ENCODE results near the gene EPM2A. TPM values are rescaled to one million over a fixed set of nuclear protein-coding genes. Genes with fewer than 3 reads are reported as not detected.

Gene EPM2A
- total RNA-seq, 1 experiment from 2014 or later, result 6.4 TPM

DNA sequence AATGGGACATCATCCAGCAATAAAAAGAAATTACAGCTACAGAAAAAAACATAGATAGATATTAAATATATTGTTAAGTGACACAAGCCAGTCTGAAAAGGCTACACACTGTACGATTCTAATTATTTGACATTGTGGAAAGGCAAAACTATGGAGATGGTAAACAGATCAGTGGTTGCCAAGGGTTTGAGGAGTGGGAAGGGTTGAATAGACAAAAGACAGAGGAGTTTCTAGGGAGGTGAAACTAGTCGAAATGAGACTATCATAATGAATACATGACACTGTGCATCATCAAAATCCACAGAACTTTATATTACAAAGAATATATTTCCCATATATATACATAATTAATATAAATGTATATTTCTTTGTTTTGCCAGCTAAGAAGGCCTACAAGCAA, 9.8 kb downstream of the EPM2A start:
- Histone ChIP-seq H3K9ac (ENCODE audit: low read length) (no peak overlapping the region), H3K27ac (ENCODE audit: low read depth, low read length) (no peak overlapping the region), H3K4me1 (ENCODE audit: control insufficient read depth in 1 of 2, insufficient read depth in 2 of 2, low read length in 2 of 2) (no peaks in the 10 kb centered on the region), H3K9me2 (ENCODE audit: insufficient read depth) (no peaks in the 10 kb centered on the region), H3K36me3 (ENCODE audit: control insufficient read depth in 1 of 2, insufficient read depth in 2 of 2, low read length in 2 of 2) (no peaks in the 10 kb centered on the region), H4K20me1 (ENCODE audit: insufficient read depth) (no peaks in the 10 kb centered on the region), H3K27me3 (ENCODE audit: insufficient read depth, low read length) (no peaks in the 10 kb centered on the region), H3K4me3 (replicated peaks in 1 of 2; ENCODE audit: low read depth in 1 of 2, low read length in 2 of 2) (no peak overlapping the region), H3K79me2 (ENCODE audit: insufficient read depth, low read length) (no peaks in the 10 kb centered on the region), H2AFZ (ENCODE audit: low read depth, low read length, poor library complexity, severe bottlenecking) (no peak overlapping the region), H3K4me2 (ENCODE audit: low read length) (no peak overlapping the region), H3K9me3 (ENCODE audit: control insufficient read depth in 1 of 2, insufficient read depth in 1 of 2, low read depth in 1 of 2, low read length in 2 of 2) (no peaks in the 10 kb centered on the region)
- TF ChIP-seq ZNF274 (IDR thresholded peaks at IDR 0.05; ENCODE audit: low read depth, low read length), result no peak
- TF ChIP-seq TCF7L2 (IDR thresholded peaks at IDR 0.05; ENCODE audit: borderline replicate concordance, extremely low read depth, insufficient read depth, insufficient read length), result no peak
- TF ChIP-seq SIN3A (IDR thresholded peaks at IDR 0.05; ENCODE audit: low read depth), result no peak
- TF ChIP-seq EZH2phosphoT487 (IDR thresholded peaks at IDR 0.05; ENCODE audit: borderline replicate concordance), result no peak
- TF ChIP-seq, protein P1, sequence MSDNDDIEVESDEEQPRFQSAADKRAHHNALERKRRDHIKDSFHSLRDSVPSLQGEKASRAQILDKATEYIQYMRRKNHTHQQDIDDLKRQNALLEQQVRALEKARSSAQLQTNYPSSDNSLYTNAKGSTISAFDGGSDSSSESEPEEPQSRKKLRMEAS (IDR thresholded peaks at IDR 0.05), result no peak
- no peak for TF ChIP-seq ELF1 (IDR thresholded peaks at IDR 0.05; ENCODE audit: borderline replicate concordance, low read depth)
- TF ChIP-seq EGR1 (IDR thresholded peaks at IDR 0.05; ENCODE audit: low read depth), result no peak
- TF ChIP-seq EZH2 (IDR thresholded peaks at IDR 0.05), result no peak
- no peak for TF ChIP-seq JUND (IDR thresholded peaks at IDR 0.05)
- TF ChIP-seq FOSL1 (IDR thresholded peaks at IDR 0.05; ENCODE audit: low read depth), result no peak
- TF ChIP-seq, protein P2, sequence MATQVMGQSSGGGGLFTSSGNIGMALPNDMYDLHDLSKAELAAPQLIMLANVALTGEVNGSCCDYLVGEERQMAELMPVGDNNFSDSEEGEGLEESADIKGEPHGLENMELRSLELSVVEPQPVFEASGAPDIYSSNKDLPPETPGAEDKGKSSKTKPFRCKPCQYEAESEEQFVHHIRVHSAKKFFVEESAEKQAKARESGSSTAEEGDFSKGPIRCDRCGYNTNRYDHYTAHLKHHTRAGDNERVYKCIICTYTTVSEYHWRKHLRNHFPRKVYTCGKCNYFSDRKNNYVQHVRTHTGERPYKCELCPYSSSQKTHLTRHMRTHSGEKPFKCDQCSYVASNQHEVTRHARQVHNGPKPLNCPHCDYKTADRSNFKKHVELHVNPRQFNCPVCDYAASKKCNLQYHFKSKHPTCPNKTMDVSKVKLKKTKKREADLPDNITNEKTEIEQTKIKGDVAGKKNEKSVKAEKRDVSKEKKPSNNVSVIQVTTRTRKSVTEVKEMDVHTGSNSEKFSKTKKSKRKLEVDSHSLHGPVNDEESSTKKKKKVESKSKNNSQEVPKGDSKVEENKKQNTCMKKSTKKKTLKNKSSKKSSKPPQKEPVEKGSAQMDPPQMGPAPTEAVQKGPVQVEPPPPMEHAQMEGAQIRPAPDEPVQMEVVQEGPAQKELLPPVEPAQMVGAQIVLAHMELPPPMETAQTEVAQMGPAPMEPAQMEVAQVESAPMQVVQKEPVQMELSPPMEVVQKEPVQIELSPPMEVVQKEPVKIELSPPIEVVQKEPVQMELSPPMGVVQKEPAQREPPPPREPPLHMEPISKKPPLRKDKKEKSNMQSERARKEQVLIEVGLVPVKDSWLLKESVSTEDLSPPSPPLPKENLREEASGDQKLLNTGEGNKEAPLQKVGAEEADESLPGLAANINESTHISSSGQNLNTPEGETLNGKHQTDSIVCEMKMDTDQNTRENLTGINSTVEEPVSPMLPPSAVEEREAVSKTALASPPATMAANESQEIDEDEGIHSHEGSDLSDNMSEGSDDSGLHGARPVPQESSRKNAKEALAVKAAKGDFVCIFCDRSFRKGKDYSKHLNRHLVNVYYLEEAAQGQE (IDR thresholded peaks at IDR 0.05; ENCODE audit: low read depth), result no peak
- no peak for TF ChIP-seq SRF (IDR thresholded peaks at IDR 0.05; ENCODE audit: low read depth)
- TF ChIP-seq CBX3 (IDR thresholded peaks at IDR 0.05; ENCODE audit: low read depth), result no peak
- no peak for TF ChIP-seq POLR2A (IDR thresholded peaks at IDR 0.05; ENCODE audit: borderline replicate concordance, extremely low read depth, insufficient read depth, insufficient read length)
- TF ChIP-seq ZFX (IDR thresholded peaks at IDR 0.05), result no peak
- TF ChIP-seq YY1 (IDR thresholded peaks at IDR 0.05; ENCODE audit: extremely low read depth, insufficient replicate concordance, low read depth, low read length), result no peak
- TF ChIP-seq, protein P3, sequence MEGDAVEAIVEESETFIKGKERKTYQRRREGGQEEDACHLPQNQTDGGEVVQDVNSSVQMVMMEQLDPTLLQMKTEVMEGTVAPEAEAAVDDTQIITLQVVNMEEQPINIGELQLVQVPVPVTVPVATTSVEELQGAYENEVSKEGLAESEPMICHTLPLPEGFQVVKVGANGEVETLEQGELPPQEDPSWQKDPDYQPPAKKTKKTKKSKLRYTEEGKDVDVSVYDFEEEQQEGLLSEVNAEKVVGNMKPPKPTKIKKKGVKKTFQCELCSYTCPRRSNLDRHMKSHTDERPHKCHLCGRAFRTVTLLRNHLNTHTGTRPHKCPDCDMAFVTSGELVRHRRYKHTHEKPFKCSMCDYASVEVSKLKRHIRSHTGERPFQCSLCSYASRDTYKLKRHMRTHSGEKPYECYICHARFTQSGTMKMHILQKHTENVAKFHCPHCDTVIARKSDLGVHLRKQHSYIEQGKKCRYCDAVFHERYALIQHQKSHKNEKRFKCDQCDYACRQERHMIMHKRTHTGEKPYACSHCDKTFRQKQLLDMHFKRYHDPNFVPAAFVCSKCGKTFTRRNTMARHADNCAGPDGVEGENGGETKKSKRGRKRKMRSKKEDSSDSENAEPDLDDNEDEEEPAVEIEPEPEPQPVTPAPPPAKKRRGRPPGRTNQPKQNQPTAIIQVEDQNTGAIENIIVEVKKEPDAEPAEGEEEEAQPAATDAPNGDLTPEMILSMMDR (IDR thresholded peaks at IDR 0.05 in 2 of 3, conservative IDR thresholded peaks at IDR 0.05 in 1 of 3; ENCODE audit: borderline replicate concordance in 1 of 3, insufficient read depth in 1 of 3, low read depth in 2 of 3, low read length in 2 of 3), result no peak
- TF ChIP-seq RAD21 (IDR thresholded peaks at IDR 0.05; ENCODE audit: low read depth), result no peak
- no peak for TF ChIP-seq POLR2AphosphoS5 (IDR thresholded peaks at IDR 0.05; ENCODE audit: low read depth, low read length)
- RAD21 ChIA-PET (ENCODE audit: low non-redundant PET in 1 of 2, low total read pairs in 2 of 2, uncharacterized antibody in 2 of 2, unreplicated experiment in 2 of 2), result no interaction called here
- POLR2A ChIA-PET, result no interaction called here
- no peak for DNase-seq (ENCODE audit: low read depth, low spot score)
- intact Hi-C loops (cut with micrococcal nuclease), result no loop called here
- ATAC-seq, result no peak
- CTCF ChIA-PET, result no interaction called here
- BruUV-seq (replicated peaks), result no TSS peak
